Measurements from ENCODE around the gene PLA2G15. TPM values are rescaled to one million over a fixed set of nuclear protein-coding genes. Genes with fewer than 3 reads are reported as not detected.

PLA2G15 gene
- total and polyA plus RNA-seq, 2 of the 13 experiments (the other 11 are each of a cell fraction or from before 2014, with no cell fraction given) = 14.4 to 23.7 TPM

DNA sequence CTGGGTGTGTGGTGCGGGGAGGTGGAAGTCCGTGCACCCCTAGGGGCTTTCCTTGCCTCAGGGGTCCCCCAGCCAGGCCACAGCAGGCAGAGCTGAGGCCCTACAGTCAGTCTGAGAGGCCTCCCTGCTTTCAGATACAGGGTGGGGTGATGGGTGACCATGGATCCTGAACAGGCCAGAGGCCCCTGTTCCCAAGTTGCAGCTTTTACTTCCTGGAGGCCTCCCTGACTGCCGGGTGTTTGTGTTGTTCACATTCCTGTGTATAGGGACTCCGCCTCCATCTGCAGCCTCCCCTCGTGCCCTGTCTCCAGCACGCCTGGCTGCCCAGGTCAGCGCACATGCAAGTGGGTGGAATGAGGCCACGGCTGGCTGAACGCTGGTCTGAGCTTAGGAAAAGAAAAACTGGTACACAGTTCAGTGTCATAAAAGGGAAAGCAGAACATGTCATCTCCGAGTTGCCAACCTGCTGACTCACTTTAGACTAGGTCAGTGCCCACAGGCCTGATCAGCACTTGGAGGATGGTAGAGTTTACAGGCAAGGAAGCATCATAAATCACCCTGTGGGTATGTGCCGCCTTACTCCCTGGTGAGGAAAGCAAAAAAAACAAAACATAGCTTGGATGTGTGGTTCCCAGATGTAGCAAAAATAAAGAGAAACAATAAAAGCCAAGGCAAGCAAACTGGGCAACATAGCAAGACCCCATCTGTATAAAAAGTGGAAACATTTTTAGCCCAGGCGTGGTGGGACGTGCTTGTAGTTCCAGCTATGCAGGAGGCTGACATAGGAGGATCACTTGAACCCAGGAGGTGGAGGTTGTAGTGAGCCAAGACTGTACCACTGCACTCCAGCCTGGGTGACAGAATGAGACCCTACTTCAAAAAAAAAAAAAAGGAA lies 13.0 kb downstream of the PLA2G15 start (continued):
- TF ChIP-seq TCF7 (IDR thresholded peaks at IDR 0.05; ENCODE audit: low read depth) = no peak
- peak; percentile 84; the same call in 1 of the 2 replicates for TF ChIP-seq ZNF747 (CRISPR knock-in tag; IDR thresholded peaks at IDR 0.05; ENCODE audit: borderline replicate concordance)
- TF ChIP-seq SIN3A (IDR thresholded peaks at IDR 0.05; ENCODE audit: borderline replicate concordance, low read depth, low read length) = peak; percentile 80; the same call in 1 of the 2 replicates
- peak; percentile 78 for TF ChIP-seq DMAP1 (CRISPR knock-in tag; IDR thresholded peaks at IDR 0.05)
- TF ChIP-seq BHLHE40 (IDR thresholded peaks at IDR 0.05; ENCODE audit: low read length) = peak; percentile 92
- TF ChIP-seq ZNF335 (CRISPR knock-in tag; IDR thresholded peaks at IDR 0.05) = peak; percentile 51; the same call in 1 of the 2 replicates
- peak; percentile 72 for TF ChIP-seq ASH2L (IDR thresholded peaks at IDR 0.05; ENCODE audit: insufficient read length, low read depth, low read length)
- TF ChIP-seq SALL1 (CRISPR knock-in tag; IDR thresholded peaks at IDR 0.05) = peak; percentile 97
- TF ChIP-seq ISL2 (CRISPR knock-in tag; IDR thresholded peaks at IDR 0.05) = peak; percentile 52; the same call in 1 of the 2 replicates
- TF ChIP-seq MAZ (IDR thresholded peaks at IDR 0.05; ENCODE audit: borderline replicate concordance, low read depth, low read length) = no peak
- peak; percentile 54; the same call in 1 of the 2 replicates for TF ChIP-seq MAZ (CRISPR knock-in tag; IDR thresholded peaks at IDR 0.05; ENCODE audit: low read depth)
- peak; percentile 94 for TF ChIP-seq ZNF451 (CRISPR knock-in tag; IDR thresholded peaks at IDR 0.05)
- TF ChIP-seq, protein P1, sequence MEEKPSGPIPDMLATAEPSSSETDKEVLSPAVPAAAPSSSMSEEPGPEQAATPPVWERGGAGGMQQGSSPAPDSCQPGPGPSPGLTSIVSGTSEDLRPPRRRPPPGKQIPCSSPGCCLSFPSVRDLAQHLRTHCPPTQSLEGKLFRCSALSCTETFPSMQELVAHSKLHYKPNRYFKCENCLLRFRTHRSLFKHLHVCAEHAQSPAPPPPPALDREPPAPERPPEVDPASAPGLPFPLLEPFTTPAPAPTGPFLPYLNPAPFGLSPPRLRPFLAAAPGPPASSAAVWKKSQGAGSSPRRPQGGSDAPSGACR (CRISPR knock-in tag; IDR thresholded peaks at IDR 0.05) = peak; percentile 70; the same call in 1 of the 2 replicates
- TF ChIP-seq, protein P2, sequence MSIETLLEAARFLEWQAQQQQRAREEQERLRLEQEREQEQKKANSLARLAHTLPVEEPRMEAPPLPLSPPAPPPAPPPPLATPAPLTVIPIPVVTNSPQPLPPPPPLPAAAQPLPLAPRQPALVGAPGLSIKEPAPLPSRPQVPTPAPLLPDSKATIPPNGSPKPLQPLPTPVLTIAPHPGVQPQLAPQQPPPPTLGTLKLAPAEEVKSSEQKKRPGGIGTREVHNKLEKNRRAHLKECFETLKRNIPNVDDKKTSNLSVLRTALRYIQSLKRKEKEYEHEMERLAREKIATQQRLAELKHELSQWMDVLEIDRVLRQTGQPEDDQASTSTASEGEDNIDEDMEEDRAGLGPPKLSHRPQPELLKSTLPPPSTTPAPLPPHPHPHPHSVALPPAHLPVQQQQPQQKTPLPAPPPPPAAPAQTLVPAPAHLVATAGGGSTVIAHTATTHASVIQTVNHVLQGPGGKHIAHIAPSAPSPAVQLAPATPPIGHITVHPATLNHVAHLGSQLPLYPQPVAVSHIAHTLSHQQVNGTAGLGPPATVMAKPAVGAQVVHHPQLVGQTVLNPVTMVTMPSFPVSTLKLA (IDR thresholded peaks at IDR 0.05) = peak; percentile 66
- TF ChIP-seq, protein P3, sequence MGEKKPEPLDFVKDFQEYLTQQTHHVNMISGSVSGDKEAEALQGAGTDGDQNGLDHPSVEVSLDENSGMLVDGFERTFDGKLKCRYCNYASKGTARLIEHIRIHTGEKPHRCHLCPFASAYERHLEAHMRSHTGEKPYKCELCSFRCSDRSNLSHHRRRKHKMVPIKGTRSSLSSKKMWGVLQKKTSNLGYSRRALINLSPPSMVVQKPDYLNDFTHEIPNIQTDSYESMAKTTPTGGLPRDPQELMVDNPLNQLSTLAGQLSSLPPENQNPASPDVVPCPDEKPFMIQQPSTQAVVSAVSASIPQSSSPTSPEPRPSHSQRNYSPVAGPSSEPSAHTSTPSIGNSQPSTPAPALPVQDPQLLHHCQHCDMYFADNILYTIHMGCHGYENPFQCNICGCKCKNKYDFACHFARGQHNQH (CRISPR knock-in tag; IDR thresholded peaks at IDR 0.05) = peak; percentile 91
- TF ChIP-seq GPN1 (CRISPR knock-in tag; IDR thresholded peaks at IDR 0.05; ENCODE audit: borderline replicate concordance) = no peak
- peak; percentile 92; the same call in 1 of the 2 replicates for TF ChIP-seq ZNF788 (CRISPR knock-in tag; IDR thresholded peaks at IDR 0.05; ENCODE audit: borderline replicate concordance)
- TF ChIP-seq, protein P4, sequence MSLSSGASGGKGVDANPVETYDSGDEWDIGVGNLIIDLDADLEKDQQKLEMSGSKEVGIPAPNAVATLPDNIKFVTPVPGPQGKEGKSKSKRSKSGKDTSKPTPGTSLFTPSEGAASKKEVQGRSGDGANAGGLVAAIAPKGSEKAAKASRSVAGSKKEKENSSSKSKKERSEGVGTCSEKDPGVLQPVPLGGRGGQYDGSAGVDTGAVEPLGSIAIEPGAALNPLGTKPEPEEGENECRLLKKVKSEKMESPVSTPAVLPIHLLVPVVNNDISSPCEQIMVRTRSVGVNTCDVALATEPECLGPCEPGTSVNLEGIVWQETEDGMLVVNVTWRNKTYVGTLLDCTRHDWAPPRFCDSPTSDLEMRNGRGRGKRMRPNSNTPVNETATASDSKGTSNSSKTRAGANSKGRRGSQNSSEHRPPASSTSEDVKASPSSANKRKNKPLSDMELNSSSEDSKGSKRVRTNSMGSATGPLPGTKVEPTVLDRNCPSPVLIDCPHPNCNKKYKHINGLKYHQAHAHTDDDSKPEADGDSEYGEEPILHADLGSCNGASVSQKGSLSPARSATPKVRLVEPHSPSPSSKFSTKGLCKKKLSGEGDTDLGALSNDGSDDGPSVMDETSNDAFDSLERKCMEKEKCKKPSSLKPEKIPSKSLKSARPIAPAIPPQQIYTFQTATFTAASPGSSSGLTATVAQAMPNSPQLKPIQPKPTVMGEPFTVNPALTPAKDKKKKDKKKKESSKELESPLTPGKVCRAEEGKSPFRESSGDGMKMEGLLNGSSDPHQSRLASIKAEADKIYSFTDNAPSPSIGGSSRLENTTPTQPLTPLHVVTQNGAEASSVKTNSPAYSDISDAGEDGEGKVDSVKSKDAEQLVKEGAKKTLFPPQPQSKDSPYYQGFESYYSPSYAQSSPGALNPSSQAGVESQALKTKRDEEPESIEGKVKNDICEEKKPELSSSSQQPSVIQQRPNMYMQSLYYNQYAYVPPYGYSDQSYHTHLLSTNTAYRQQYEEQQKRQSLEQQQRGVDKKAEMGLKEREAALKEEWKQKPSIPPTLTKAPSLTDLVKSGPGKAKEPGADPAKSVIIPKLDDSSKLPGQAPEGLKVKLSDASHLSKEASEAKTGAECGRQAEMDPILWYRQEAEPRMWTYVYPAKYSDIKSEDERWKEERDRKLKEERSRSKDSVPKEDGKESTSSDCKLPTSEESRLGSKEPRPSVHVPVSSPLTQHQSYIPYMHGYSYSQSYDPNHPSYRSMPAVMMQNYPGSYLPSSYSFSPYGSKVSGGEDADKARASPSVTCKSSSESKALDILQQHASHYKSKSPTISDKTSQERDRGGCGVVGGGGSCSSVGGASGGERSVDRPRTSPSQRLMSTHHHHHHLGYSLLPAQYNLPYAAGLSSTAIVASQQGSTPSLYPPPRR (CRISPR knock-in tag; IDR thresholded peaks at IDR 0.05; ENCODE audit: borderline replicate concordance) = peak; percentile 90
- TF ChIP-seq ESRRA (CRISPR knock-in tag; IDR thresholded peaks at IDR 0.05; ENCODE audit: low read depth) = 0 out of 2 replicates have a peak, but pooled peaks have one; percentile 45

All from HepG2 (cell line).